K562 (cell line): Measurements from ENCODE around the gene SPATS2. TPM values are rescaled to one million over a fixed set of nuclear protein-coding genes. Genes with fewer than 3 reads are reported as not detected.

Experiments used
- ATAC-seq: fragments of 200-7000 bp; cut with Tn5 transposase; 3 replicates; pipeline ENCODE4 v1.9.1; 2020; ENCODE audit warnings: moderate library complexity
- BruUV-seq: library from RNA; stranded (reverse); fragments of 400-500 nt; replicated peaks from 2 replicates; lab custom pipeline; 2021; lab: Mats Ljungman, UMichigan
- CTCF ChIA-PET: fragments of 300-600 bp; formaldehyde crosslinking; extraction: SDS; loops from one replicate; lab custom pipeline; 2021; ENCODE audit warnings: low intra/inter-chr PET ratio; lab: Yijun Ruan, JAX
- POLR2A ChIA-PET: fragments of 300-600, 350-650 bp; sonication (Branson Sonifier 250); formaldehyde crosslinking; extraction: SDS; loops from one replicate; lab custom pipeline; 2021; ENCODE audit warnings: antibody characterized with exemption, inconsistent platforms; lab: Yijun Ruan, JAX
- DNase-seq, 4 experiments: peaks; one replicate each; pipeline versions ENCODE4 v3.0.0 to v3.0.0-alpha.2; 2011 to 2018; ENCODE audit warnings: low spot score in 3 of 4, mixed read lengths in 3 of 4; ENCODE audit errors: extremely low read depth in 1 of 4
- FAIRE-seq: peaks from 2 replicates; lab custom pipeline; 2011; peaks lifted over from hg19 to GRCh38; lab: Jason Lieb, UNC
- H2AFZ ChIP-seq: 2 replicates; pipeline ENCODE4 v1.6.0; 2011; ENCODE audit warnings: low read depth, low read length, control low read depth, inconsistent platforms
- H3K27ac ChIP-seq: fragments of 200-600 bp; 3 replicates; pipeline ENCODE4 v1.8.0; 2011; ENCODE audit warnings: low read depth, mild to moderate bottlenecking, control low read depth, inconsistent platforms, low read length, moderate library complexity, mixed read lengths; ENCODE audit errors: extremely low read depth
- H3K27me3 ChIP-seq, 2 experiments: fragments of 300-600 bp in 1 of 2; 2 replicates in 1 of 2; 3 replicates in 1 of 2; pipeline versions ENCODE4 v1.6.0 to v1.8.0; 2011; ENCODE audit warnings: inconsistent platforms in 2 of 2, low read length in 2 of 2, mild to moderate bottlenecking in 1 of 2, mixed read lengths in 1 of 2, moderate library complexity in 1 of 2; ENCODE audit not compliant: control insufficient read depth in 2 of 2, insufficient read depth in 2 of 2
- H3K36me3 ChIP-seq: fragments of 300-600 bp; 3 replicates; pipeline ENCODE4 v1.8.0; 2011; ENCODE audit warnings: mild to moderate bottlenecking, low read length, inconsistent platforms; ENCODE audit not compliant: control insufficient read depth, insufficient read depth
- H3K4me1 ChIP-seq, 2 experiments: fragments of 200-600 bp in 1 of 2; replicated peaks in 1 of 2; 2 replicates in 1 of 2; 3 replicates in 1 of 2; pipeline versions ENCODE4 v1.5.1 to v1.8.0; 2011; ENCODE audit warnings: inconsistent platforms in 2 of 2, low read length in 2 of 2, mild to moderate bottlenecking in 1 of 2, mixed read lengths in 1 of 2, moderate library complexity in 1 of 2; ENCODE audit not compliant: control insufficient read depth in 2 of 2, insufficient read depth in 2 of 2
- H3K4me2 ChIP-seq: 2 replicates; pipeline ENCODE4 v1.6.1; 2011; ENCODE audit warnings: low read length, control low read depth, inconsistent platforms, mixed read lengths; ENCODE audit not compliant: insufficient read depth
- H3K4me3 ChIP-seq: fragments of 200-600 bp; sonication (generic), shearing (Covaris generic); 2 replicates; pipeline ENCODE4 v1.5.1; 2016; ENCODE audit warnings: control low read depth, inconsistent platforms
- H3K79me2 ChIP-seq: fragments of 200-600 bp; 3 replicates; pipeline ENCODE4 v1.8.0; 2011; ENCODE audit warnings: low read length, inconsistent platforms; ENCODE audit not compliant: control insufficient read depth, insufficient read depth
- H3K9ac ChIP-seq, 2 experiments: 2 replicates each; pipeline versions ENCODE4 v1.6.0 to v1.6.1; 2011; ENCODE audit warnings: low read depth in 2 of 2, low read length in 2 of 2, control low read depth in 1 of 2, inconsistent platforms in 1 of 2, mild to moderate bottlenecking in 1 of 2, mixed read lengths in 1 of 2; ENCODE audit not compliant: insufficient read depth in 1 of 2
- H3K9me1 ChIP-seq: one replicate; pipeline ENCODE4 v1.6.0; 2011; ENCODE audit warnings: inconsistent platforms, mild to moderate bottlenecking, low read length, moderate library complexity; ENCODE audit not compliant: control insufficient read depth, insufficient read depth
- H3K9me3 ChIP-seq: replicated peaks from 2 replicates; pipeline ENCODE4 v1.5.1; 2011; ENCODE audit warnings: low read depth, low read length, inconsistent platforms; ENCODE audit not compliant: control insufficient read depth, insufficient read depth
- H4K20me1 ChIP-seq: replicated peaks from 2 replicates; pipeline ENCODE4 v1.6.1; 2011; ENCODE audit warnings: low read length, inconsistent platforms, mixed read lengths; ENCODE audit not compliant: control insufficient read depth, insufficient read depth
- FOXA1 ChIP-seq: fragments of 450-650 bp; IDR thresholded peaks from 2 replicates; pipeline ENCODE4 v1.6.1; 2016; ENCODE audit warnings: mild to moderate bottlenecking, borderline replicate concordance
- MBD2 ChIP-seq: sonication (generic); IDR thresholded peaks from 2 replicates; pipeline ENCODE4 v1.6.1; 2016; ENCODE audit warnings: low read depth, borderline replicate concordance
- SIN3B ChIP-seq: fragments of 450-650 bp; IDR thresholded peaks from 2 replicates; pipeline ENCODE4 v1.6.1; 2017; ENCODE audit warnings: low read depth, mild to moderate bottlenecking, moderate library complexity
- STAG1 ChIP-seq: sonication (generic); formaldehyde crosslinking; IDR thresholded peaks from 2 replicates; pipeline ENCODE4 v1.5.0; 2020; ENCODE audit warnings: missing genetic modification reagents, borderline replicate concordance
- ZNF121 ChIP-seq: sonication (generic); formaldehyde crosslinking; conservative IDR thresholded peaks from 2 replicates; pipeline ENCODE4 v1.8.0; 2022; ENCODE audit warnings: missing genetic modification reagents
- ZNF134 ChIP-seq: fragments of 250-450 bp; sonication (Bioruptor Pico); conservative IDR thresholded peaks from 2 replicates; pipeline ENCODE4 v1.4.0; 2020
- WGBS: fragments of 100-300 bp; shearing (Covaris generic); methylation state at CpG from one replicate; pipeline ENCODE4 v1.1.6; 2016; ENCODE audit warnings: low coverage, mixed read lengths; ENCODE audit not compliant: insufficient coverage; ENCODE audit errors: missing lambda C conversion rate; 5-methylcytosine and 5-hydroxymethylcytosine counted together
- in situ Hi-C: fragments of 300-500 bp; cut with MboI; formaldehyde crosslinking; loops from 4 replicates; pipeline ENCODE4 v1.15.0; 2018; ENCODE audit warnings: inconsistent platforms, mixed read lengths
- intact Hi-C: fragments of 100-400 bp; cut with micrococcal nuclease; formaldehyde crosslinking; loops from 2 replicates; pipeline ENCODE4 v1.14.2; 2022
- polyA plus RNA-seq, 8 experiments: library from polyadenylated mRNA; depleted of rRNA in 4 of 8; stranded (reverse) in 5 of 8; unstranded in 3 of 8; fragments of >200 nt; fragmentation: Nextera tagmentation in 2 of 8; fragmentation: Illumina TruSeq in 1 of 8; extraction: Ambion mirVana in 2 of 8; extraction: Trizol in 1 of 8; gene quantifications; 2 replicates each; pipeline versions ENCODE4 v1.2.1 to v1.2.3, GENCODE V29; 2011 to 2014; ENCODE audit warnings: inconsistent platforms in 1 of 8, missing spikeins in 1 of 8
- total RNA-seq, 7 experiments: library from RNA; depleted of rRNA in 6 of 7; stranded (reverse); fragments of >200 nt in 6 of 7; fragmentation: Illumina TruSeq in 2 of 7; extraction: Trizol in 2 of 7; gene quantifications; 2 replicates each; pipeline versions ENCODE4 v1.2.1 to v1.2.3, GENCODE V29; 2011 to 2021; ENCODE audit warnings: low replicate concordance in 1 of 7

Gene SPATS2
- total and polyA plus RNA-seq, 9 of the 15 experiments (the other 6 are each of a cell fraction or from before 2014, with no cell fraction given): 5.4 to 48.2 (median 17.5) TPM

- Histone ChIP-seq H3K9me3 (no peaks in the 10 kb centered on the region), H3K79me2 (peaks cover 2% of the 10 kb centered on the region; the same call in 1 of the 3 replicates), H3K36me3 (no peaks in the 10 kb centered on the region; the same call in 2 of the 3 replicates), H3K9me1 (no peaks in the 10 kb centered on the region), H3K9ac (no peak overlapping the region), H3K27ac (no peak overlapping the region), H3K27me3 (no peaks in the 10 kb centered on the region), H2AFZ (no peak overlapping the region), H4K20me1 (0 out of 2 replicates have a peak, but pooled peaks cover 5% of the 10 kb centered on the region), H3K4me2 (no peak overlapping the region), H3K4me3 (no peak overlapping the region), H3K4me1 (peaks cover 0 to 3% of the 10 kb centered on the region in 2 experiments; a peak in 1 of 5 replicates)
- 61% methylated on average over 3 of the region's 3 CpGs for WGBS
- BruUV-seq: no TSS peak
- in situ Hi-C loops (no loop called here), intact Hi-C loops (no loop called here)
- FAIRE-seq (peak; percentile 59), DNase-seq (no peak), ATAC-seq (no peak)
- TF ChIP-seq ZNF121 (CRISPR knock-in tag) (peak; percentile 45; the same call in 1 of the 2 replicates), SIN3B (no peak), FOXA1 (no peak), ZNF134 (CRISPR knock-in tag) (no peak), STAG1 (CRISPR knock-in tag) (no peak), MBD2 (no peak)
- CTCF ChIA-PET: no interaction called here
- POLR2A ChIA-PET: interaction anchor here (0.9 kb wide), 1 partner anchor 12 kb away, joined by 6 read pairs; no protein-coding TSS in a partner anchor
Observed at GRCh38 chr12:49451468-49452259, 84.4 kb downstream of the SPATS2 start.
